ENCODE data around the gene SLC2A4RG.
A peak's percentile ranks its signal among the peaks of the same experiment; 100 is the strongest.
"Not testable (repeated sequence)": the region's sequence is repeated elsewhere in the genome, so short reads cannot be mapped to it uniquely, and the experiment has no call there.

Gene SLC2A4RG

GRCh38 chr20:63775096-63775978 lies 35.8 kb downstream of the SLC2A4RG start:
- peak overlapping the region; percentile 8 for H3K4me3 ChIP-seq (ENCODE audit: low read depth, low read length)

GRCh38 chr20:63776875-63777274 lies 37.3 kb downstream of the SLC2A4RG start:
- not testable (repeated sequence) for H3K4me3 ChIP-seq (ENCODE audit: low read depth, low read length)

GRCh38 chr20:63777614-63778013 lies 38.0 kb downstream of the SLC2A4RG start:
- no peak overlapping the region for H3K4me3 ChIP-seq (ENCODE audit: low read depth, low read length)

GRCh38 chr20:63778034-63778752 lies 38.6 kb downstream of the SLC2A4RG start:
- no peak overlapping the region for H3K4me3 ChIP-seq (ENCODE audit: low read depth, low read length)

- H3K4me3 ChIP-seq (ENCODE audit: low read depth, low read length), result no peak overlapping the region
Measured at GRCh38 chr20:63778857-63779256, 39.3 kb downstream of the SLC2A4RG start.

GRCh38 chr20:63781181-63781580 lies 41.6 kb downstream of the SLC2A4RG start:
- no peak overlapping the region for H3K4me3 ChIP-seq (ENCODE audit: low read depth, low read length)

GRCh38 chr20:63782051-63782471 lies 42.5 kb downstream of the SLC2A4RG start:
- H3K4me3 ChIP-seq (ENCODE audit: low read depth, low read length), result no peak overlapping the region

GRCh38 chr20:63782521-63782971 lies 43.0 kb downstream of the SLC2A4RG start:
- H3K4me3 ChIP-seq (ENCODE audit: low read depth, low read length), result no peak overlapping the region

- H3K4me3 ChIP-seq (ENCODE audit: low read depth, low read length), result no peak overlapping the region
Measured at GRCh38 chr20:63783970-63784369, 44.4 kb downstream of the SLC2A4RG start.

- no peak overlapping the region for H3K4me3 ChIP-seq (ENCODE audit: low read depth, low read length)
Measured at GRCh38 chr20:63785691-63786131, 46.1 kb downstream of the SLC2A4RG start.

- H3K4me3 ChIP-seq (ENCODE audit: low read depth, low read length), result no peak overlapping the region
Measured at GRCh38 chr20:63787302-63787701, 47.7 kb downstream of the SLC2A4RG start.

- H3K4me3 ChIP-seq (ENCODE audit: low read depth, low read length), result no peak overlapping the region
Measured at GRCh38 chr20:63787749-63788148, 48.2 kb downstream of the SLC2A4RG start.

- no peak overlapping the region for H3K4me3 ChIP-seq (ENCODE audit: low read depth, low read length)
Measured at GRCh38 chr20:63789836-63790571, 50.4 kb downstream of the SLC2A4RG start.

GRCh38 chr20:63790572-63791168 lies 51.1 kb downstream of the SLC2A4RG start:
- no peak overlapping the region for H3K4me3 ChIP-seq (ENCODE audit: low read depth, low read length)

- H3K4me3 ChIP-seq (ENCODE audit: low read depth, low read length), result no peak overlapping the region
Measured at GRCh38 chr20:63791497-63792156, 52.1 kb downstream of the SLC2A4RG start.

- H3K4me3 ChIP-seq (ENCODE audit: low read depth, low read length), result no peak overlapping the region
Measured at GRCh38 chr20:63792866-63793265, 53.3 kb downstream of the SLC2A4RG start.

All from iPS-11a (cell line).